Activated CD8-positive, alpha-beta T cell treated with anti-CD3 and anti-CD28 coated beads for 36 hours (primary cell): ENCODE measurements around the gene TBX1. TPM values are rescaled to one million over a fixed set of nuclear protein-coding genes. Genes with fewer than 3 reads are reported as not detected.

Experiments
- ATAC-seq: fragments of 200-7000 bp; cut with Tn5 transposase; one replicate; pipeline ENCODE4 v1.10.0; 2021; ENCODE audit warnings: mild to moderate bottlenecking, moderate library complexity
- CTCF ChIA-PET: fragments of 350-600 bp; sonication (Branson Sonifier 250); formaldehyde crosslinking; loops from one replicate; lab custom pipeline; 2021; ENCODE audit warnings: antibody characterized with exemption; lab: Charles Lee
- POLR2A ChIA-PET: fragments of 350-600 bp; sonication (Branson Sonifier 250); formaldehyde crosslinking; loops from one replicate; lab custom pipeline; 2021; ENCODE audit warnings: antibody characterized with exemption; lab: Charles Lee
- DNase-seq: peaks from one replicate; pipeline ENCODE4 v3.0.0-alpha.2; 2020
- H3K27ac Mint-ChIP-seq: one replicate; pipeline ENCODE4 v1.8.0; 2021; ENCODE audit warnings: mild to moderate bottlenecking, mixed read lengths
- H3K27me3 Mint-ChIP-seq: one replicate; pipeline ENCODE4 v1.8.0; 2021; ENCODE audit warnings: mixed read lengths
- H3K36me3 Mint-ChIP-seq: one replicate; pipeline ENCODE4 v1.8.0; 2021; ENCODE audit warnings: low read depth, mixed read lengths
- H3K4me1 Mint-ChIP-seq: one replicate; pipeline ENCODE4 v1.8.0; 2021; ENCODE audit warnings: low read depth, mixed read lengths
- H3K4me3 Mint-ChIP-seq: one replicate; pipeline ENCODE4 v1.8.0; 2021; ENCODE audit warnings: mild to moderate bottlenecking, moderate library complexity, mixed read lengths
- H3K9me3 Mint-ChIP-seq: one replicate; pipeline ENCODE4 v1.8.0; 2021; ENCODE audit warnings: mixed read lengths
- CTCF ChIP-seq: fragments of 200-600 bp; IDR thresholded peaks from one replicate; pipeline ENCODE4 v1.8.0; 2022; ENCODE audit warnings: antibody characterized with exemption, mild to moderate bottlenecking
- intact Hi-C: fragments of 100-400 bp; cut with micrococcal nuclease; formaldehyde crosslinking; loops from one replicate; pipeline ENCODE4 v1.10.0; 2022
- total RNA-seq, 2 experiments: library from RNA; stranded (reverse); gene quantifications; one replicate each; pipeline ENCODE4 v1.2.3, GENCODE V29; 2021

TBX1 gene
- total RNA-seq, 2 experiments from 2014 or later: not detected

- CTCF ChIA-PET: interaction anchor here (0.7 to 2.4 kb wide), 10 partner anchors 11 to 163 kb away, joined by 3 to 13 read pairs (median 3); no protein-coding TSS in a partner anchor
- peaks cover 51% of the 10 kb centered on the region for H3K27me3 Mint-ChIP-seq
Measured at GRCh38 chr22:19755722-19756287, 4.8 kb upstream of the TBX1 start.

GRCh38 chr22:19756288-19757128 is 4.1 kb upstream of the TBX1 start:
- no peak overlapping the region for H3K27ac Mint-ChIP-seq
- intact Hi-C loops: no loop called here
- H3K36me3 Mint-ChIP-seq: no peaks in the 10 kb centered on the region
- CTCF ChIA-PET: interaction anchor here (0.8 to 2.4 kb wide), 9 partner anchors 12 to 162 kb away, joined by 3 to 13 read pairs (median 3); no protein-coding TSS in a partner anchor
- no peaks in the 10 kb centered on the region for H3K9me3 Mint-ChIP-seq
- ATAC-seq (peak; percentile 68), DNase-seq (peak; percentile 71)
- peak; percentile 68 for TF ChIP-seq CTCF
- H3K4me3 Mint-ChIP-seq: no peak overlapping the region
- H3K4me1 Mint-ChIP-seq: peaks cover 25% of the 10 kb centered on the region
- POLR2A ChIA-PET: no interaction called here
- H3K27me3 Mint-ChIP-seq: peaks cover 52% of the 10 kb centered on the region

More at GRCh38 chr22:19755722-19756287, 4.8 kb upstream of the TBX1 start:
- intact Hi-C loops: no loop called here
- H3K36me3 Mint-ChIP-seq: no peaks in the 10 kb centered on the region
- no peak for DNase-seq
- peaks cover 25% of the 10 kb centered on the region for H3K4me1 Mint-ChIP-seq
- no peak for TF ChIP-seq CTCF
- H3K9me3 Mint-ChIP-seq: no peaks in the 10 kb centered on the region
- no peak for ATAC-seq
- no peak overlapping the region for H3K27ac Mint-ChIP-seq
- H3K4me3 Mint-ChIP-seq: no peak overlapping the region
- POLR2A ChIA-PET: no interaction called here

GRCh38 chr22:19757140-19757984 is 3.2 kb upstream of the TBX1 start:
- DNase-seq (no peak), ATAC-seq (peak; percentile 8)
- Mint-ChIP-seq H3K4me3 (no peak overlapping the region), H3K9me3 (no peaks in the 10 kb centered on the region), H3K27ac (no peak overlapping the region), H3K4me1 (peaks cover 28% of the 10 kb centered on the region), H3K36me3 (no peaks in the 10 kb centered on the region), H3K27me3 (peaks cover 57% of the 10 kb centered on the region)
- no peak for TF ChIP-seq CTCF
- ChIA-PET CTCF (interaction anchor here (1.0 to 2.4 kb wide), 5 partner anchors 12 to 154 kb away, joined by 3 to 13 read pairs (median 4); no protein-coding TSS in a partner anchor), POLR2A (interaction anchor here (1.0 kb wide), 1 partner anchor 135 kb away, joined by 3 read pairs; no protein-coding TSS in a partner anchor)
- intact Hi-C loops: no loop called here

- no peak for TF ChIP-seq CTCF
- CTCF ChIA-PET: interaction anchor here (2.4 kb wide), 1 partner anchor 28 kb away, joined by 13 read pairs; no protein-coding TSS in a partner anchor
- DNase-seq (no peak), ATAC-seq (no peak)
- Mint-ChIP-seq H3K27ac (no peak overlapping the region), H3K4me1 (peaks cover 28% of the 10 kb centered on the region), H3K36me3 (no peaks in the 10 kb centered on the region), H3K9me3 (no peaks in the 10 kb centered on the region), H3K27me3 (peaks cover 52% of the 10 kb centered on the region), H3K4me3 (no peak overlapping the region)
- intact Hi-C loops: no loop called here
- POLR2A ChIA-PET: interaction anchor here (0.9 to 1.0 kb wide), 2 partner anchors 97 to 134 kb away, joined by 3 to 5 read pairs; partner anchors contain the start of genes GNB1L and RTL10
Measured at GRCh38 chr22:19757985-19758895, 2.3 kb upstream of the TBX1 start.
